IPS DF 4.7 (cell line): Measurements from ENCODE around the gene RNASE13.
"Not testable (repeated sequence)": the region's sequence is repeated elsewhere in the genome, so short reads cannot be mapped to it uniquely, and the experiment has no call there.

Experiments
- DNase-seq: peaks from one replicate; pipeline ENCODE4 v3.0.0-alpha.2; 2013; ENCODE audit warnings: low spot score; ENCODE audit errors: extremely low read depth

RNASE13 gene

GRCh38 chr14:20989471-20989786 is 45.2 kb downstream of the RNASE13 start:
- DNase-seq = no peak

- DNase-seq = no peak
Measured at GRCh38 chr14:20988717-20989470, 45.7 kb downstream of the RNASE13 start.

GRCh38 chr14:20986811-20987210 is 47.8 kb downstream of the RNASE13 start:
- no peak for DNase-seq

GRCh38 chr14:20985650-20986049 is 49.0 kb downstream of the RNASE13 start:
- not testable (repeated sequence) for DNase-seq
